H54 (cell line): Measurements from ENCODE around the gene RUSF1.
"Not testable (repeated sequence)": the region's sequence is repeated elsewhere in the genome, so short reads cannot be mapped to it uniquely, and the experiment has no call there.

Source experiments
- DNase-seq: peaks from one replicate; pipeline ENCODE4 v3.0.0; 2011; ENCODE audit warnings: low spot score, mixed read lengths; ENCODE audit not compliant: insufficient read length
- FAIRE-seq: peaks from 3 replicates; lab custom pipeline; 2011; peaks lifted over from hg19 to GRCh38; lab: Jason Lieb, UNC
- POLR2A ChIP-seq: IDR thresholded peaks from 2 replicates; pipeline ENCODE4 v1.6.1; 2011; ENCODE audit warnings: low read depth, mild to moderate bottlenecking, low read length

RUSF1 gene

DNA sequence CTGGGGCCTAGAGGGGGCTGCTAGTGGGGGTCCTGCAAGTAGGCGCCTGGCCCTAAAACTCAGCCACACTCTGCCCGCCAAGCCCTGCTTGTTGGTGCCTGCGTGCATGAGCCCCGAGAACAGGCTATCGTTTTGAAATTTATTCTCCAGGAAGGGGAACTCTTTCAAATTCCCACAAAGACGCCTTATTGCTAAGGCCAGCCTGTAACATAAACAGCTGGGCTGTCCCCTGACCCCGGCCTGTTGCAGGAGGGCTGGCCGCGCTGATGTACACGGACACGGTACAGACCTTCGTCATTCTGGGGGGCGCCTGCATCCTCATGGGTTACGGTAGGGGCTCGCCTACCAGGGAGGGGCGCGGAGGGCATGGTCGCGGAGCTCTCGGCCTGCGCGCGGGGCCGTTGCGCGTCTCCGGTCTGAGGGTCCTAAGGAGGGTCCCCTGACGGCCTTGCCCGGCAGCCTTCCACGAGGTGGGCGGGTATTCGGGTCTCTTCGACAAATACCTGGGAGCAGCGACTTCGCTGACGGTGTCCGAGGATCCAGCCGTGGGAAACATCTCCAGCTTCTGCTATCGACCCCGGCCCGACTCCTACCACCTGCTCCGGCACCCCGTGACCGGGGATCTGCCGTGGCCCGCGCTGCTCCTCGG lies 21.0 kb downstream of the RUSF1 start:
- no peak for TF ChIP-seq POLR2A
- FAIRE-seq (no peak), DNase-seq (no peak)

DNA sequence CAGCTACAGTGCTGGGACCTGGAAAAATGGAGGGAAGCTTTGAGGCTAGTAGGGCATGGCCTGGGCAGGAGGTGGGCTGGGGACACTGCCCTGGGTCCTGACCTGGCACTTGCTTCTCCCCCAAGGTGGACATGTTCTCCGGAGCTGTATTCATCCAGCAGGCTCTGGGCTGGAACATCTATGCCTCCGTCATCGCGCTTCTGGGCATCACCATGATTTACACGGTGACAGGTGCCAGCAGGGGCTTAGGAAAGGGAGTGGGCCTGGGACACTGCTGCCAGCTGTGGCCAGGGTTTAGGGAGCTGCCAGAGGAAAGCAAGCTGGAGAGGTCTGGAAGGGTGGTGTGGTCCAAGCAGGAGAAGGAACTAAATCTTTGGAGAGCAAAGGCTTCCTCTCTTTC lies 22.1 kb downstream of the RUSF1 start:
- DNase-seq (no peak), FAIRE-seq (no peak)
- TF ChIP-seq POLR2A = no peak

DNA sequence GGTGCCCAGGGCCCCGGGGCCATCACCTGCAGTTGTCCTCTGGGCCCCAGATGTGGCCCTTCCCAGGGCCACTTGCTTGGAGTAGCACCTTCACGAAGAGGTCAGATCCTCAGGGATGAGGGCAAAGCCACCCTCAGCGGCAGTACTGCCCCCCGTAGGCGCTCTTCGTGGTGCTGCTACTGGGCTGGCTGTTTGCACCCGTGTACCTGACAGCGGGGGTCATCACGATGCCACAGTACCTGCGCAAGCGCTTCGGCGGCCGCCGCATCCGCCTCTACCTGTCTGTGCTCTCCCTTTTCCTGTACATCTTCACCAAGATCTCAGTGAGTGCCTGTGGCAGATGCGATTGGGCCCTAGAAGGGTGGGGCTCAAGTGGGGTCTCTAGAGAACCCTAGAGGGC lies 22.6 kb downstream of the RUSF1 start:
- FAIRE-seq (no peak), DNase-seq (no peak)
- TF ChIP-seq POLR2A = no peak

DNA sequence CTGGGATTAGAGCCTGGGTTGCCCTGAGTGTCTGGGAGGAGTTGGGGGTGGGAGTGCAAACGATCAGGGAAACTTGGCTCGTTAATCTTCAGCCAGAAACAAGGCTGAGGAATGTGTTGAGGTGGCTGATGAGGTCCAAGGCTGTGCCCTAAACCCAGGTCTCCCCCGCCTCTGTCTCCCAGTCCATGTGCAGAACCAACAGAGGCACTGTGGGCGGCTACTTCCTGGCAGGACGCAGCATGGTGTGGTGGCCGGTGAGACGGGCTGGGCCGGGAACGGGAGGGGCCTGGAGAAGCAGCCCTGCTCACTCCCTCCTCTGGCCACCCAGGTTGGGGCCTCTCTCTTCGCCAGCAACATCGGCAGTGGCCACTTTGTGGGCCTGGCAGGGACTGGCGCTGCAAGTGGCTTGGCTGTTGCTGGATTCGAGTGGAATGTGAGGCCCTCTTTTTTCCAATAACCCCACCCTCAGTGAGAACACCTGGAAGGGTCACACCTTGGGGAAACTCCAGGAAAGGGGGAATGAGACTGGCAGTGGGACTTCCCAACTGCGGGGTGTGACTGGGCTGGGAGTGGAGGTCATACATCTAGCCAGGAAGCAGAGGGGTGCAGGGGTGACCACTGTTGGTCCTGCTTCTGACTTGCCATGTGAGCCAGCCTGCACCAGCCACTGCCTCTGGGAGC lies 23.6 kb downstream of the RUSF1 start:
- TF ChIP-seq POLR2A = no peak
- no peak for DNase-seq
- FAIRE-seq = no peak

DNA sequence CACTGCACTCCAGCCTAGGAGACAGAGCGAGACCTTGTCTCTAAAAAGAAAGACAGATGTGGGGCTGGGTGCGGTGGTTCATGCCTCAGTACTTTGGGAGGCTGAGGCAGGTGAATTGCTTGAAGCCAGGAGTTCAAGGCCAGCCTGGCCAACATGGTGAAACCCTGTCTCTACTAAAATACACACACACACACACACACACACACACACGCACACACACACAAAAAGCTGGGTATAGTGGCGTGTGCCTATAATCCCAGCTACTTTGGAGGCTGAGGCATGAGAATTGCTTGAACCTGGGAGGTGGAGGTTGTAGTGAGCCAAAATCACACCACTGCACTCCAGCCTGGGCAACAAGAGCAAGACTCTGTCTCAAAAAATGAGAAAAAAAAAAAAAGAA lies 24.1 kb downstream of the RUSF1 start:
- not testable (repeated sequence) for FAIRE-seq, DNase-seq

DNA sequence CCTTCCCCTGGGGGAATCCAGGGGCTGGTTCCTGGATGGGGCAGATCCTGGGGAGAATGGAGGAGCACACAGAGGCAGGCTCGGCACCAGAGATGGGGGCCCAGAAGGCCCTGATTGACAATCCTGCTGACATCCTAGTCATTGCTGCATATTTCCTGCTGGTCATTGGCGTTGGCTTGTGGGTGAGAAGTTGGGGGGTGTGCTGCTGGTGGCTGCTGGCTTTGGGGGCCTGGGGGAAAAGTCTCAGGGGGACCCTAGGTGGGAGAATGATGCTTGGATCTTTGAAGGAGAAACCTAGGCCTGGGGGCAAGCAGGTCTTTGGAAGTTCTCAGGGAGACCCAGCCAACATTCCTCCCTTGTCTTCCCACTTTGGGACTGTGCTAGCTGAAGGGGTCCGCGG lies 25.1 kb downstream of the RUSF1 start, which contains the start of gene SLC5A2:
TSS of gene SLC5A2 (plus strand) at position 43 of the 400 bp plus-strand sequence. CDS start at position 57, 14 bp downstream.
- FAIRE-seq (no peak), DNase-seq (no peak)
- no peak for TF ChIP-seq POLR2A

DNA sequence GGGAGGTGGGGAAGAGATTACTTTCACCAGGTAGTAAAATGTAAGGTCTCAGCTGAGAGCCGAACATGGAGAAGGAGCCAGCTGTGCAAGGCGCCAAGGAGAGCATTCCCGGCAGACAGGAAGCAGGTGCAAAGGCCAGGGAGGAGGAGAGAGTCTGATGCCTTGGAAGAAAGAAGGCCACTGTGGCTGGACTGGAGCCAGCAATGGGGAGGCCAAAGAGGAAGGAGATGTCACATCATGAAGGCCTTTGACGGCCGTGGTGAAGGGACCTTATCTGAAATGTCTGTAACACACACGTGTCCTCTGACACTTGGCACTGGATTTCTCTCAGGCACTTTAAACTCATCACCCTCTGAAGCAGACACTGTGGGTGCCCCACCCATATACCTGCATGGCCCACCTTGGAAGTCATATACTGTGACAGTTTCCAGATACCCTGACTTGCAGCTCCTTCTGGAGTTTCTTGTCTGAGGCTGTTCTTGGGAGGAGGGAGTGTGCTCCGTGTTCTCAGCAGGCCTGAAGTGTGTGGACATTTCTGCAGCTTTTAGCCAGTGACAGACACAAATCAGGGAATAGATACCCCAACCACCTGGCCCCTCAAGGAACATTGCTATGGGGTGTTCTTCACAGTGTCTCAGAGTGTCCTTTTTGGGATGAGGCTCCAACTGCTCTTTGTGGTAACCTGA lies 27.2 kb downstream of the RUSF1 start:
- DNase-seq (no peak), FAIRE-seq (no peak)
- TF ChIP-seq POLR2A = no peak

DNA sequence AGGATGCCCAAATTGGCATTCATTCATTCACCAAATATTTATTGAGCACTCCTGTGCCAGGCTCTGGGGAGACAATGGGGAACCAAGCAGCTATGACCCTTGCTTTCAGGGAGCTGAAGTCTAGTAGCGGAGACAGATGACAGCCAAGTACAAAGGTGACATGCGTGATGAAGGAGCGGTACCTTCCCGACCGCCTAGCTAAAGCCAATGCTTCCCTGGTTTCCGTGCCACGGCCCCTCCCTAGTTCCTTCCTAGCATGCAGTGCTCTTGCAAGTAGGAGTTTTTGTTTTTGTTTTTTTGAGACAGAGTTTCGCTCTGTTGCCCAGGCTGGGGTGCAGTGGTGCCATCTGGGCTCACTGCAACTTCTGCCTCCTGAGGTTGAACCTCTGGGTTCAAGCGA lies 28.4 kb downstream of the RUSF1 start:
- no peak for DNase-seq
- TF ChIP-seq POLR2A = no peak
- FAIRE-seq = no peak

DNA sequence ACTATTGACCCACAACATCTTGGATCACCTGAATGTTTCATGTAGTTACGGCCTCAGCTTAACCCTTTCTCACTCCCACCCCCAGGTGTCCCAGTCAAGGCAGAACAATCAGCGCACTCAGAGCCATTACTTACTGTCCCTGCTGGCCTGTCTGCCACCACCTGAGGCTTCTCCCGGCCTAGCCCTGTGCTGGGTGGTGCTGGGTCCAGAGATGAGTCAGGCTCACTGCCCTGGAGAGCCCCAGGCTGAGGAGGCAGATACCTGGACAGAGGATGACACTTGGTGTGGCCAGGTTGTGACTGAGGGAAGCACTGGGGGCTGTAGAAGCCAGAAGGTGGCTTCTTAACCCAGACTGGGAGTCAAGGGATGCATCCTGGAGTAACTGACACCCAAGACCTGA lies 29.2 kb downstream of the RUSF1 start:
- no peak for FAIRE-seq

DNA sequence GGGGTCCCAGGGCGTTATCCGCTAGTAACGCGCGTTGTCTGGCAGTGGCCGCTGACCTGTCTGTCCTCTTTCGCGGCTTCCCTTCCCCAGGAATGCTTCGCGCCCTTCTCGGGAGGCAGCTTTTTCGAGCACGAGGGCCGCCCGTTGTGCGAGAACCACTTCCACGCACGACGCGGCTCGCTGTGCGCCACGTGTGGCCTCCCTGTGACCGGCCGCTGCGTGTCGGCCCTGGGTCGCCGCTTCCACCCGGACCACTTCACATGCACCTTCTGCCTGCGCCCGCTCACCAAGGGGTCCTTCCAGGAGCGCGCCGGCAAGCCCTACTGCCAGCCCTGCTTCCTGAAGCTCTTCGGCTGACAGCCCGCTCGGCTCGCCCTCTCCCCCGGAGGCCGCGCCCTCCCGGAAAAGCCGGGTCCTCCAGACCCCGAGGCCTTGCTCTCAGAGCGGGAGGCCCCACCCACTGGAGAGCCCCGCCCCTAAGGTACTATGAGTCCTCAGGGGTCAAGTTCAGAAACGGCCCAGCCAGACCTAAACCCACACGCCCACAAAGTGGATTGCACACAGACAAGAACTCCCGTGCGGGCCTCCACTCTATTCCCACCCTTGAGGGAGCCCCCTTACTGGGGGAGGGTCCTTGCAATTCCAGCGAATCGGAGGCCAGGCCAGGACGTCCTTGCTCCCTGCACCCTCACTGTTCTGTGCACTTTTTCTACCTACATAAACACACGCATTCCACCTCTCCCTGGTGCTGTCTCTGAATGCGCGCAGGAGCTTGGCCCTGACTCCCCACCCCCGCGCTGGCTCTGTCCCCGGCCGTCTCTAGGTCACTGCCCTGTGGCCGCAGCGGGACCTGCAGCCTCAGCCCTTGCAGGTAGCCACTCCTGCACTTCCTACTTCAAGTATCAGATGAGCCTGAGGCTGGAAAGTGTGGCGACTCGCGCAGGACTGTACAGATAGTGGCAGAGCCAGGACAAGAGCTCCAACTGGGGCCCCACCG lies 30.7 kb downstream of the RUSF1 start:
- DNase-seq (no peak), FAIRE-seq (no peak)
- TF ChIP-seq POLR2A = no peak

More for the DNA sequence above, 29.2 kb downstream of the RUSF1 start:
- no peak for DNase-seq
- TF ChIP-seq POLR2A = no peak

DNA sequence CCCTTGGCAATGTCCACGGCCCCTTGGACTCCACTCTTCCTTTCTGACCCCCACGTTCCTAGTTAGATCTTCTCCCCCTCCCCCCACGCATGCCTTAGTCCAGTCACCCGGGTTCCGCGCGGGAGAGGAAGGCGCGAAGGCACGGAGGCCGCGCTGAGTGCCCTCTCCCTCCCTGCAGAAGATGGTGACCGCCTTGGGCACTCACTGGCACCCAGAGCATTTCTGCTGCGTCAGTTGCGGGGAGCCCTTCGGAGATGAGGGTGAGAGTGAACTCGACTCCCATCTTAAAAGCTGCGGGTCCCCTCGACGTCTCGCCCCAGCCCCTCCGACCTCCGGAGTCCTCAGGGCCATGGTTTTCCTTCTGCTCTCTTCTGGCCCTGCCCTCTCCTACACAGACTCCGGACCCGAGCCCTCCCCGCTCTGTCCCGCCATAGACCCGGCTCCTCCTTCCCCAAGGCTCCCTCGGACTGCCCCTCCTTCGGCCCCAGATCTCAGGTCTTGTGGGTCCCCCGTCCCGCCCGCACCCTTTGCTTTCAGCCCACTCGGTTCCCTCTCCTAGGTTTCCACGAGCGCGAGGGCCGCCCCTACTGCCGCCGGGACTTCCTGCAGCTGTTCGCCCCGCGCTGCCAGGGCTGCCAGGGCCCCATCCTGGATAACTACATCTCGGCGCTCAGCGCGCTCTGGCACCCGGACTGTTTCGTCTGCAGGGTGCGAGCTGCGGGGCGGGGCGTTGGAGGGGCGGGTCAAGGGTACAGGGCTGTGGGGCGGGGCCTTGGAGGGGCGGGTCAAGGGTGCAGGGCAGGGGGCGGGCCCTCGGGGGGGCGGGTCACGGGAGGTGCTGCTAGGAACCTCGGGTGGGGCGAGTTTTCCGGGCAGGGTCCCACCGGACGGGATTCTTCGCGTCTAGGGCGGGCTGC lies 31.6 kb downstream of the RUSF1 start:
- TF ChIP-seq POLR2A = no peak
- DNase-seq (no peak), FAIRE-seq (no peak)

DNA sequence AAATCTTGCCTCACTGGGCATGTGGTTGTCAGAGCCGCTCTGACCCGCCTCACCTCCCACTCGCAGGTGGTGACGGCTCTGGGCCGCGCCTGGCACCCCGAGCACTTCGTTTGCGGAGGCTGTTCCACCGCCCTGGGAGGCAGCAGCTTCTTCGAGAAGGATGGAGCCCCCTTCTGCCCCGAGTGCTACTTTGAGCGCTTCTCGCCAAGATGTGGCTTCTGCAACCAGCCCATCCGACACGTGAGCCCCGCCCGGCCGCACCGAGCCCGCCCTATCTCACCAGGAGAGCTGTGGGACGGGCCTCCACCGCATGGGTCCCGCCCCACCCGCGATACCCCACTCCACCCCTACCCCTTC lies 32.3 kb downstream of the RUSF1 start:
- no peak for TF ChIP-seq POLR2A
- DNase-seq = no peak
- no peak for FAIRE-seq
